OCI-M2 (cell line): Measurements from ENCODE around the gene PHC2.

Experiments
- DNase-seq: peaks from one replicate; lab custom pipeline; 2025; ENCODE audit not compliant: unreplicated experiment; lab: John Stamatoyannopoulos, UW

Gene PHC2

GRCh38 chr1:33426916-33427315 lies 4.0 kb downstream of the PHC2 start:
- no peak for DNase-seq

GRCh38 chr1:33425900-33426299 lies 5.0 kb downstream of the PHC2 start:
- DNase-seq: no peak

- DNase-seq: no peak
Observed at GRCh38 chr1:33424610-33425009, 6.3 kb downstream of the PHC2 start.

GRCh38 chr1:33424205-33424604 lies 6.7 kb downstream of the PHC2 start:
- no peak for DNase-seq

GRCh38 chr1:33420870-33421775 lies 9.8 kb downstream of the PHC2 start:
- DNase-seq: no peak

GRCh38 chr1:33418811-33419210 lies 12.1 kb downstream of the PHC2 start:
- DNase-seq: no peak

GRCh38 chr1:33414879-33415278 lies 16.0 kb downstream of the PHC2 start:
- DNase-seq: no peak

- DNase-seq: no peak
Observed at GRCh38 chr1:33410091-33410701, 20.7 kb downstream of the PHC2 start.

GRCh38 chr1:33408093-33408436 lies 22.8 kb downstream of the PHC2 start:
- DNase-seq: no peak

GRCh38 chr1:33407352-33408092 lies 23.4 kb downstream of the PHC2 start:
- no peak for DNase-seq

GRCh38 chr1:33402206-33402605 lies 28.7 kb downstream of the PHC2 start:
- DNase-seq: no peak

GRCh38 chr1:33401471-33401870 lies 29.4 kb downstream of the PHC2 start:
- no peak for DNase-seq

- DNase-seq: no peak
Observed at GRCh38 chr1:33400153-33400911, 30.6 kb downstream of the PHC2 start.

GRCh38 chr1:33399375-33399774 lies 31.5 kb downstream of the PHC2 start:
- no peak for DNase-seq

GRCh38 chr1:33397994-33398393 lies 32.9 kb downstream of the PHC2 start:
- DNase-seq: no peak

- no peak for DNase-seq
Observed at GRCh38 chr1:33397125-33397506, 33.8 kb downstream of the PHC2 start.

GRCh38 chr1:33396188-33397124 lies 34.4 kb downstream of the PHC2 start:
- no peak for DNase-seq

GRCh38 chr1:33394770-33395169 lies 36.1 kb downstream of the PHC2 start:
- no peak for DNase-seq

- no peak for DNase-seq
Observed at GRCh38 chr1:33393991-33394390, 36.9 kb downstream of the PHC2 start.

GRCh38 chr1:33393524-33393923 lies 37.4 kb downstream of the PHC2 start:
- DNase-seq: no peak
